ENCODE results near the gene ZBTB34. TPM values are rescaled to one million over a fixed set of nuclear protein-coding genes. Genes with fewer than 3 reads are reported as not detected.

ZBTB34 gene
- polyA plus RNA-seq, 2 of the 4 experiments (the other 2 are of a cell fraction): 4.1 to 6.4 TPM

DNA sequence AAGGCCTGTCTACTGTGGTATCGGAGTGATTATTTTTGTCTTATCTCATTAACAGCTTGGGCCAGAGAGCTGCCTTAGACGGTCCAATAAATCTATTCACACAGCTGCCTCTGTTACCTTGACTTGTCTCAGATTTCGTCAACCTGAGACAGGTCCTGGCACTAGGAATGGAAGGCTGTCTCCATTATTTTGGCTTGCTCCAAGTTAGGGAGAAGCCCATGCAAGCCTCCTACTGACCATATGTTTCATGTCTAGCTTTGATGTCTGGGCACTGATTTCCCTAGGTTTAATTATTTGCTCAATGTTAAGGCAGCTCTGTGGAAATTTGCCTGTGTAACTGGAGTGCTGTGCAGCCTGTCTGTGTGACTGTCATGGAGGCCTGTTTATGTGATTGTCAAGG lies 41.8 kb downstream of the ZBTB34 start:
- ATAC-seq (no peak), FAIRE-seq (no peak), DNase-seq (ENCODE audit: low read depth in 1 of 2, low spot score in 1 of 2) (no peak)
- WGBS (ENCODE audit: missing lambda C conversion rate): 85% methylated on average over 3 of the region's 3 CpGs
- Histone ChIP-seq H3K4me2 (no peak overlapping the region), H3K4me1 (no peaks in the 10 kb centered on the region), H3K4me3 (no peak overlapping the region), H3K9me3 (no peaks in the 10 kb centered on the region), H3K27ac (no peak overlapping the region)
- TF ChIP-seq RAD21 (conservative IDR thresholded peaks at IDR 0.05 in 1 of 2, IDR thresholded peaks at IDR 0.05 in 1 of 2) (no peak), CBX2 (IDR thresholded peaks at IDR 0.05; ENCODE audit: borderline replicate concordance, low read depth) (no peak), HDAC2 (IDR thresholded peaks at IDR 0.05) (no peak), EHF (CRISPR knock-in tag; IDR thresholded peaks at IDR 0.05) (no peak), HEYL (CRISPR knock-in tag; IDR thresholded peaks at IDR 0.05) (no peak), MAZ (IDR thresholded peaks at IDR 0.05; ENCODE audit: borderline replicate concordance, low read depth, low read length) (no peak), GATA3 (IDR thresholded peaks at IDR 0.05; ENCODE audit: borderline replicate concordance) (no peak), RCOR1 (IDR thresholded peaks at IDR 0.05; ENCODE audit: low read depth, low read length) (no peak), ZNF302 (CRISPR knock-in tag; IDR thresholded peaks at IDR 0.05) (no peak), MAFK (IDR thresholded peaks at IDR 0.05; ENCODE audit: partially characterized antibody) (no peak), CHD2 (IDR thresholded peaks at IDR 0.05; ENCODE audit: low read length, partially characterized antibody) (no peak), JUN (IDR thresholded peaks at IDR 0.05) (no peak), CHD4 (IDR thresholded peaks at IDR 0.05; ENCODE audit: borderline replicate concordance) (no peak), ZSCAN20 (CRISPR knock-in tag; IDR thresholded peaks at IDR 0.05) (no peak), BHLHE40 (IDR thresholded peaks at IDR 0.05; ENCODE audit: low read depth, low read length) (no peak), TFCP2L1 (CRISPR knock-in tag; IDR thresholded peaks at IDR 0.05) (no peak)
- TF ChIP-seq, protein P1, sequence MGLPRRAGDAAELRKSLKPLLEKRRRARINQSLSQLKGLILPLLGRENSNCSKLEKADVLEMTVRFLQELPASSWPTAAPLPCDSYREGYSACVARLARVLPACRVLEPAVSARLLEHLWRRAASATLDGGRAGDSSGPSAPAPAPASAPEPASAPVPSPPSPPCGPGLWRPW (IDR thresholded peaks at IDR 0.05): no peak
- TF ChIP-seq, protein P2, sequence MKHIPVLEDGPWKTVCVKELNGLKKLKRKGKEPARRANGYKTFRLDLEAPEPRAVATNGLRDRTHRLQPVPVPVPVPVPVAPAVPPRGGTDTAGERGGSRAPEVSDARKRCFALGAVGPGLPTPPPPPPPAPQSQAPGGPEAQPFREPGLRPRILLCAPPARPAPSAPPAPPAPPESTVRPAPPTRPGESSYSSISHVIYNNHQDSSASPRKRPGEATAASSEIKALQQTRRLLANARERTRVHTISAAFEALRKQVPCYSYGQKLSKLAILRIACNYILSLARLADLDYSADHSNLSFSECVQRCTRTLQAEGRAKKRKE (CRISPR knock-in tag; IDR thresholded peaks at IDR 0.05; ENCODE audit: low read depth): no peak
- TF ChIP-seq, protein P3, sequence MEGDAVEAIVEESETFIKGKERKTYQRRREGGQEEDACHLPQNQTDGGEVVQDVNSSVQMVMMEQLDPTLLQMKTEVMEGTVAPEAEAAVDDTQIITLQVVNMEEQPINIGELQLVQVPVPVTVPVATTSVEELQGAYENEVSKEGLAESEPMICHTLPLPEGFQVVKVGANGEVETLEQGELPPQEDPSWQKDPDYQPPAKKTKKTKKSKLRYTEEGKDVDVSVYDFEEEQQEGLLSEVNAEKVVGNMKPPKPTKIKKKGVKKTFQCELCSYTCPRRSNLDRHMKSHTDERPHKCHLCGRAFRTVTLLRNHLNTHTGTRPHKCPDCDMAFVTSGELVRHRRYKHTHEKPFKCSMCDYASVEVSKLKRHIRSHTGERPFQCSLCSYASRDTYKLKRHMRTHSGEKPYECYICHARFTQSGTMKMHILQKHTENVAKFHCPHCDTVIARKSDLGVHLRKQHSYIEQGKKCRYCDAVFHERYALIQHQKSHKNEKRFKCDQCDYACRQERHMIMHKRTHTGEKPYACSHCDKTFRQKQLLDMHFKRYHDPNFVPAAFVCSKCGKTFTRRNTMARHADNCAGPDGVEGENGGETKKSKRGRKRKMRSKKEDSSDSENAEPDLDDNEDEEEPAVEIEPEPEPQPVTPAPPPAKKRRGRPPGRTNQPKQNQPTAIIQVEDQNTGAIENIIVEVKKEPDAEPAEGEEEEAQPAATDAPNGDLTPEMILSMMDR (IDR thresholded peaks at IDR 0.05): no peak
- ChIA-PET POLR2A (no interaction called here), CTCF (interaction anchor here (0.5 to 1.8 kb wide), 3 partner anchors 9 to 70 kb away, joined by 3 to 4 read pairs (median 4); no protein-coding TSS in a partner anchor)

DNA sequence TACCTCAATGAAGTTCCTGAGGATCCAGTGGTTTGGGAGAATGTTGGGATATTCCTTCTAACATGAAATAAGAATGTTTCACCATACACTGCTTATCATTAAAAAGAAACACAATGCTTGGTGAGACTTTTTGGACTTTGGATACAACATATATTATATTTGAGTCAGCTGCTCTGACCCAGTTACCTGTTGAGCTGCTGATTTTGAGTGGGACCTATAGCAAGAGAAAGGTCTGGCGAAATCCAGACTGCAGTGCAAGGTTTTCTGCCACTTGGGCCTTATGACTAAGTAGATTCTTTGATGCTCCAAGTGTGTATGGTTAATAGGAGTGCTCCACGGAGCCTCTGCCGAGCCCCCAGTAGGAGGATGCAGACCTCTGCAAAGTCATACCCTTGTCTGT lies 44.1 kb downstream of the ZBTB34 start:
- ChIA-PET POLR2A (no interaction called here), CTCF (interaction anchor here (0.6 to 1.3 kb wide), 3 partner anchors 11 to 319 kb away, joined by 4 to 6 read pairs (median 5); no protein-coding TSS in a partner anchor)
- WGBS (ENCODE audit: missing lambda C conversion rate): 42% methylated on average over 3 of the region's 3 CpGs
- FAIRE-seq (no peak), DNase-seq (ENCODE audit: low read depth in 1 of 2, low spot score in 1 of 2) (no peak), ATAC-seq (no peak)
- TF ChIP-seq RNF2 (IDR thresholded peaks at IDR 0.05; ENCODE audit: borderline replicate concordance, low read depth) (no peak), HOXA7 (CRISPR knock-in tag; IDR thresholded peaks at IDR 0.05) (no peak), CBX8 (IDR thresholded peaks at IDR 0.05) (no peak), CBX2 (IDR thresholded peaks at IDR 0.05; ENCODE audit: borderline replicate concordance, low read depth) (no peak), SREBF2 (IDR thresholded peaks at IDR 0.05) (no peak), TP53 (CRISPR knock-in tag; IDR thresholded peaks at IDR 0.05) (no peak), NR3C1 (IDR thresholded peaks at IDR 0.05) (no peak), CHD4 (IDR thresholded peaks at IDR 0.05; ENCODE audit: borderline replicate concordance) (no peak), FOSB (CRISPR knock-in tag; IDR thresholded peaks at IDR 0.05) (no peak), MAZ (IDR thresholded peaks at IDR 0.05; ENCODE audit: borderline replicate concordance, low read depth, low read length) (no peak), MAFK (IDR thresholded peaks at IDR 0.05; ENCODE audit: partially characterized antibody) (no peak), HOXB13 (CRISPR knock-in tag; IDR thresholded peaks at IDR 0.05; ENCODE audit: low read depth) (no peak), NPAS2 (CRISPR knock-in tag; IDR thresholded peaks at IDR 0.05; ENCODE audit: borderline replicate concordance) (no peak), SMC3 (IDR thresholded peaks at IDR 0.05) (no peak)
- TF ChIP-seq, protein P4, sequence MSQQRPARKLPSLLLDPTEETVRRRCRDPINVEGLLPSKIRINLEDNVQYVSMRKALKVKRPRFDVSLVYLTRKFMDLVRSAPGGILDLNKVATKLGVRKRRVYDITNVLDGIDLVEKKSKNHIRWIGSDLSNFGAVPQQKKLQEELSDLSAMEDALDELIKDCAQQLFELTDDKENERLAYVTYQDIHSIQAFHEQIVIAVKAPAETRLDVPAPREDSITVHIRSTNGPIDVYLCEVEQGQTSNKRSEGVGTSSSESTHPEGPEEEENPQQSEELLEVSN (IDR thresholded peaks at IDR 0.05; ENCODE audit: borderline replicate concordance, low read depth): no peak
- TF ChIP-seq, protein P5, sequence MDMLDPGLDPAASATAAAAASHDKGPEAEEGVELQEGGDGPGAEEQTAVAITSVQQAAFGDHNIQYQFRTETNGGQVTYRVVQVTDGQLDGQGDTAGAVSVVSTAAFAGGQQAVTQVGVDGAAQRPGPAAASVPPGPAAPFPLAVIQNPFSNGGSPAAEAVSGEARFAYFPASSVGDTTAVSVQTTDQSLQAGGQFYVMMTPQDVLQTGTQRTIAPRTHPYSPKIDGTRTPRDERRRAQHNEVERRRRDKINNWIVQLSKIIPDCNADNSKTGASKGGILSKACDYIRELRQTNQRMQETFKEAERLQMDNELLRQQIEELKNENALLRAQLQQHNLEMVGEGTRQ (IDR thresholded peaks at IDR 0.05): no peak
- TF ChIP-seq, protein P6, sequence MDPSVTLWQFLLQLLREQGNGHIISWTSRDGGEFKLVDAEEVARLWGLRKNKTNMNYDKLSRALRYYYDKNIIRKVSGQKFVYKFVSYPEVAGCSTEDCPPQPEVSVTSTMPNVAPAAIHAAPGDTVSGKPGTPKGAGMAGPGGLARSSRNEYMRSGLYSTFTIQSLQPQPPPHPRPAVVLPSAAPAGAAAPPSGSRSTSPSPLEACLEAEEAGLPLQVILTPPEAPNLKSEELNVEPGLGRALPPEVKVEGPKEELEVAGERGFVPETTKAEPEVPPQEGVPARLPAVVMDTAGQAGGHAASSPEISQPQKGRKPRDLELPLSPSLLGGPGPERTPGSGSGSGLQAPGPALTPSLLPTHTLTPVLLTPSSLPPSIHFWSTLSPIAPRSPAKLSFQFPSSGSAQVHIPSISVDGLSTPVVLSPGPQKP (IDR thresholded peaks at IDR 0.05; ENCODE audit: low read depth, low read length): no peak
- Histone ChIP-seq H3K9me3 (no peaks in the 10 kb centered on the region), H3K4me1 (no peaks in the 10 kb centered on the region), H3K4me3 (no peak overlapping the region), H3K4me2 (no peak overlapping the region), H3K27ac (no peak overlapping the region)
